Neural cell (in vitro differentiated cells): ENCODE measurements around the gene ARHGEF2. TPM values are rescaled to one million over a fixed set of nuclear protein-coding genes. Genes with fewer than 3 reads are reported as not detected.

Source experiments
- H2AFZ ChIP-seq: fragments of 200-600, 300-800 bp; sonication (generic), shearing (Covaris generic); 2 replicates; pipeline ENCODE4 v1.6.0; 2014; ENCODE audit warnings: low read depth, mild to moderate bottlenecking, antibody characterized with exemption, low read length, moderate library complexity
- H3F3A ChIP-seq: fragments of 200-600 bp; shearing (Covaris generic); 2 replicates; pipeline ENCODE4 v1.6.1; 2016; ENCODE audit warnings: mild to moderate bottlenecking, moderate library complexity, mixed read lengths, antibody characterized with exemption, low read length; ENCODE audit not compliant: insufficient read depth, poor library complexity, severe bottlenecking
- H3K27ac ChIP-seq: fragments of 200-600, 300-800 bp; sonication (generic), shearing (Covaris generic); 2 replicates; pipeline ENCODE4 v1.5.1; 2014; ENCODE audit warnings: mild to moderate bottlenecking, low read length, moderate library complexity
- H3K27me3 ChIP-seq: fragments of 300-800, 200-600 bp; sonication (generic), shearing (Covaris generic); 2 replicates; pipeline ENCODE4 v1.6.0; 2014; ENCODE audit warnings: mild to moderate bottlenecking, low read depth, low read length, moderate library complexity; ENCODE audit not compliant: insufficient read depth
- H3K36me3 ChIP-seq: fragments of 300-800, 200-600 bp; sonication (generic), shearing (Covaris generic); 2 replicates; pipeline ENCODE4 v1.5.1; 2014; ENCODE audit warnings: mild to moderate bottlenecking, antibody characterized with exemption, low read length, moderate library complexity; ENCODE audit not compliant: insufficient read depth
- H3K4me2 ChIP-seq: fragments of 300-800, 200-600 bp; sonication (generic), shearing (Covaris generic); 2 replicates; pipeline ENCODE4 v1.6.0; 2014; ENCODE audit warnings: mild to moderate bottlenecking, low read length
- H3K4me3 ChIP-seq: fragments of 300-800, 200-600 bp; sonication (generic), shearing (Covaris generic); 2 replicates; pipeline ENCODE4 v1.5.1; 2014; ENCODE audit warnings: mild to moderate bottlenecking, low read length, moderate library complexity
- H3K79me2 ChIP-seq: fragments of 200-600 bp; shearing (Covaris generic); replicated peaks from 2 replicates; pipeline ENCODE4 v1.6.0; 2014; ENCODE audit warnings: mild to moderate bottlenecking, low read length, moderate library complexity; ENCODE audit not compliant: insufficient read depth
- H3K9ac ChIP-seq: fragments of 300-800, 200-600 bp; sonication (generic), shearing (Covaris generic); 2 replicates; pipeline ENCODE4 v1.6.1; 2016; ENCODE audit warnings: mild to moderate bottlenecking, low read length, mixed read lengths
- H3K9me2 ChIP-seq: fragments of 200-600 bp; shearing (Covaris generic); 2 replicates; pipeline ENCODE4 v1.6.1; 2016; ENCODE audit warnings: mild to moderate bottlenecking, low read length, mixed read lengths; ENCODE audit not compliant: insufficient read depth
- H3K9me3 ChIP-seq: fragments of 200-600, 300-800 bp; sonication (generic), shearing (Covaris generic); 2 replicates; pipeline ENCODE4 v1.6.1; 2016; ENCODE audit warnings: mild to moderate bottlenecking, mixed run types, low read length, moderate library complexity, mixed read lengths
- H4K20me1 ChIP-seq: fragments of 200-600 bp; shearing (Covaris generic); 2 replicates; pipeline ENCODE4 v1.6.1; 2016; ENCODE audit warnings: mild to moderate bottlenecking, mixed run types; ENCODE audit not compliant: insufficient read depth
- CTCF ChIP-seq: fragments of 450-650 bp; IDR thresholded peaks from 2 replicates; pipeline ENCODE4 v1.5.1; 2014; ENCODE audit warnings: antibody characterized with exemption, mild to moderate bottlenecking, moderate library complexity; ENCODE audit not compliant: poor library complexity, severe bottlenecking
- EP300 ChIP-seq: fragments of 450-650 bp; conservative IDR thresholded peaks from 2 replicates; pipeline ENCODE4 v1.6.1; 2014; ENCODE audit warnings: antibody characterized with exemption, mild to moderate bottlenecking, moderate library complexity; ENCODE audit not compliant: poor library complexity, severe bottlenecking
- EZH2 ChIP-seq: fragments of 200-600, 300-800 bp; shearing (Covaris generic), sonication (generic); IDR thresholded peaks from 2 replicates; pipeline ENCODE4 v1.6.1; 2014; ENCODE audit warnings: antibody characterized with exemption, low read length, borderline replicate concordance, mild to moderate bottlenecking; ENCODE audit not compliant: insufficient read depth, poor library complexity, severe bottlenecking
- MXI1 ChIP-seq: fragments of 450-650 bp; conservative IDR thresholded peaks from 2 replicates; pipeline ENCODE4 v1.6.1; 2014; ENCODE audit warnings: antibody characterized with exemption, mild to moderate bottlenecking; ENCODE audit not compliant: poor library complexity, severe bottlenecking
- POLR2AphosphoS5 ChIP-seq: IDR thresholded peaks from 2 replicates; pipeline ENCODE4 v1.6.1; 2012
- RAD21 ChIP-seq: fragments of 450-650 bp; conservative IDR thresholded peaks from 2 replicates; pipeline ENCODE4 v1.6.1; 2014; ENCODE audit warnings: antibody characterized with exemption, mild to moderate bottlenecking, moderate library complexity
- REST ChIP-seq: IDR thresholded peaks from 2 replicates; pipeline ENCODE4 v1.6.1; 2012; ENCODE audit warnings: borderline replicate concordance
- SMC3 ChIP-seq: fragments of 450-650 bp; conservative IDR thresholded peaks from 2 replicates; pipeline ENCODE4 v1.6.1; 2014; ENCODE audit warnings: antibody characterized with exemption, mild to moderate bottlenecking, moderate library complexity; ENCODE audit not compliant: poor library complexity
- TAF1 ChIP-seq: IDR thresholded peaks from 2 replicates; pipeline ENCODE4 v1.6.1; 2012; ENCODE audit warnings: low read depth
- polyA plus RNA-seq: library from polyadenylated mRNA; depleted of rRNA; stranded (reverse); fragments of >200 nt; gene quantifications from 2 replicates; pipeline ENCODE4 v1.2.3, GENCODE V29; 2014

ARHGEF2 gene
- polyA plus RNA-seq, 1 donor from 2014 or later: 45.1 TPM

GRCh38 chr1:155944444-155944799, 33.9 kb downstream of the ARHGEF2 start:
- no peak overlapping the region for H3K27ac ChIP-seq
- no peaks in the 10 kb centered on the region for H3K27me3 ChIP-seq
- no peaks in the 10 kb centered on the region for H3F3A ChIP-seq
- H3K4me3 ChIP-seq: no peak overlapping the region
- H3K36me3 ChIP-seq: no peaks in the 10 kb centered on the region
- no peak overlapping the region for H2AFZ ChIP-seq
- no peak overlapping the region for H3K9ac ChIP-seq
- H3K9me3 ChIP-seq: no peaks in the 10 kb centered on the region
- no peaks in the 10 kb centered on the region for H3K9me2 ChIP-seq
- H3K4me2 ChIP-seq: no peak overlapping the region
- no peak for TF ChIP-seq TAF1
- no peak for TF ChIP-seq EP300
- no peak for TF ChIP-seq SMC3
- TF ChIP-seq RAD21: no peak
- TF ChIP-seq EZH2: no peak
- no peak for TF ChIP-seq MXI1
- no peak for TF ChIP-seq POLR2AphosphoS5
- TF ChIP-seq REST: no peak
- no peak for TF ChIP-seq CTCF
- H4K20me1 ChIP-seq: no peaks in the 10 kb centered on the region
- no peaks in the 10 kb centered on the region for H3K79me2 ChIP-seq

GRCh38 chr1:155942578-155943141, 35.7 kb downstream of the ARHGEF2 start:
- Histone ChIP-seq H3K9me2 (no peaks in the 10 kb centered on the region), H4K20me1 (no peaks in the 10 kb centered on the region), H3K4me3 (no peak overlapping the region), H3F3A (no peaks in the 10 kb centered on the region), H3K27ac (no peak overlapping the region), H3K79me2 (no peaks in the 10 kb centered on the region), H3K36me3 (no peaks in the 10 kb centered on the region), H3K4me2 (no peak overlapping the region), H2AFZ (no peak overlapping the region), H3K9me3 (no peaks in the 10 kb centered on the region), H3K9ac (no peak overlapping the region), H3K27me3 (no peaks in the 10 kb centered on the region)
- TF ChIP-seq SMC3 (no peak), CTCF (no peak)
